Endothelial cell of umbilical vein (primary cell): ENCODE measurements around the gene HID1.

Source experiments
- POLR2A ChIP-seq: IDR thresholded peaks from 2 replicates; pipeline ENCODE4 v1.6.1; 2012; ENCODE audit warnings: low read depth, mild to moderate bottlenecking, control low read depth, low read length
- TF ChIP-seq, protein P1 (sequence below): IDR thresholded peaks from 2 replicates; pipeline ENCODE4 v1.6.1; 2011; ENCODE audit not compliant: insufficient read depth, insufficient read length

DNA sequence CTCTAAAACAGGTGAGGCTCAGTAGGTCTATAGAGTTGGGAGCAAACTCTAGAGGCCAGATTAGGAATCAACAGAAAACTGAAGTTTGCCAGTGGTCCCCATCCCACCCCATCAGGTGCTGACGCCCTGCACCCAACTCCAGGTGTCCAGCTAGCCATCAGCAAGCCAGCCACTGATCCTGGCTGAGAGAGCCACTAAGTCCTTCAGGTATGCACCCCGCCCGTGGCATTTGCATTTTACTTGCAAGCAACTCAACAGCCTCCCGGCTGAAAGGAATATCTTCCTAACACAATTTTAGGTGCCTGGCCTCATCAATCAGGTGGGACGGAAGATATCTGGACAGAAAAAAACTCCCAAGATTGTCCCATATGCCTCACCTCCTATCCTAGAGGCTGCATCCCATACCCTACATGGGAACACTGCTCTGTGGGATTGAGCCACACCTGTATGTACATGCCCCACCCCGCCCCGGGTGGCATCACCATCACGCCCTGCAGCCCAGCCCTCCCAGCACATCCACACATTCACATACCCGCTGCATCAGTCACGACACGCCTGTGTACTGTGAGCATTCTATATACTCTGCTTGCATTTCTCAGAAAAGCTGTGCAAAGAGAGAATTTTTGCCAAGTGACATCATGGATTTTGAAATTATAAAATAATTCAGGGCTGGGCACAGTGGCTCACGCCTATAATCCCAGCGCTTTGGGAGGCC, 28.6 kb downstream of the HID1 start:
- TF ChIP-seq POLR2A: no peak
- TF ChIP-seq, protein P1, sequence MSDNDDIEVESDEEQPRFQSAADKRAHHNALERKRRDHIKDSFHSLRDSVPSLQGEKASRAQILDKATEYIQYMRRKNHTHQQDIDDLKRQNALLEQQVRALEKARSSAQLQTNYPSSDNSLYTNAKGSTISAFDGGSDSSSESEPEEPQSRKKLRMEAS: no peak
